GM12892 (cell line): ENCODE measurements around the gene COL6A5.

Experiments used
- DNase-seq: peaks from one replicate; pipeline ENCODE4 v3.0.0; 2011; ENCODE audit not compliant: insufficient read length
- FAIRE-seq: peaks from 2 replicates; lab custom pipeline; 2011; peaks lifted over from hg19 to GRCh38; lab: Jason Lieb, UNC
- POLR2A ChIP-seq: IDR thresholded peaks from 2 replicates; pipeline ENCODE4 v1.6.1; 2011; ENCODE audit warnings: low read depth, low read length, control low read depth
- POLR2AphosphoS5 ChIP-seq: IDR thresholded peaks from 2 replicates; pipeline ENCODE4 v1.6.1; 2011; ENCODE audit warnings: low read depth, low read length, control low read depth
- TAF1 ChIP-seq: IDR thresholded peaks from 2 replicates; pipeline ENCODE4 v1.6.1; 2011; ENCODE audit warnings: low read depth, mild to moderate bottlenecking, control low read depth, low read length, borderline replicate concordance

The COL6A5 gene

GRCh38 chr3:130529486-130530215 lies 184.2 kb downstream of the COL6A5 start:
- TF ChIP-seq TAF1 (no peak), POLR2AphosphoS5 (no peak), POLR2A (no peak)
- no peak for FAIRE-seq
- DNase-seq: no peak

- no peak for DNase-seq
- TF ChIP-seq TAF1 (no peak), POLR2AphosphoS5 (no peak), POLR2A (no peak)
- FAIRE-seq: no peak
These were observed 187.8 kb downstream of the COL6A5 start for GRCh38 chr3:130533247-130533646.
